AG04449 (cell line): Measurements from ENCODE around the gene ZFPM1.

ENCODE experiments used
- CTCF ChIA-PET: fragments of 350-600 bp; formaldehyde crosslinking; extraction: SDS; loops from one replicate; lab custom pipeline; 2021; ENCODE audit warnings: antibody characterized with exemption; lab: Yijun Ruan, JAX
- POLR2A ChIA-PET: fragments of 400-600, 350-600 bp; formaldehyde crosslinking; extraction: SDS; loops from one replicate; lab custom pipeline; 2020; ENCODE audit warnings: antibody characterized with exemption, inconsistent platforms; lab: Yijun Ruan, JAX
- DNase-seq: peaks from one replicate; pipeline ENCODE4 v3.0.0-alpha.2; 2010; ENCODE audit warnings: low read depth, low spot score
- H3K4me3 ChIP-seq: 2 replicates; pipeline ENCODE4 v1.5.1; 2011; ENCODE audit warnings: low read depth, mild to moderate bottlenecking, control low read depth, low read length
- CTCF ChIP-seq: IDR thresholded peaks from one replicate; pipeline ENCODE4 v1.5.1; 2011; ENCODE audit warnings: mild to moderate bottlenecking, moderate library complexity, low read length, control low read depth, inconsistent platforms; ENCODE audit not compliant: insufficient read depth; ENCODE audit errors: missing control alignments

Gene ZFPM1

GRCh38 chr16:88453217-88453531 lies at the start of gene ZFPM1:
Gene ZFPM1 (plus strand): TSS chr16:88453280. CDS start chr16:88453639, 359 bp downstream.
- POLR2A ChIA-PET: interaction anchor here (1.0 kb wide), 1 partner anchor 85 kb away, joined by 3 read pairs; no protein-coding TSS in a partner anchor
- TF ChIP-seq CTCF: no peak
- H3K4me3 ChIP-seq: peak within 1 kb of the TSS; percentile 69
- CTCF ChIA-PET: no interaction called here
- no peak for DNase-seq

DNA sequence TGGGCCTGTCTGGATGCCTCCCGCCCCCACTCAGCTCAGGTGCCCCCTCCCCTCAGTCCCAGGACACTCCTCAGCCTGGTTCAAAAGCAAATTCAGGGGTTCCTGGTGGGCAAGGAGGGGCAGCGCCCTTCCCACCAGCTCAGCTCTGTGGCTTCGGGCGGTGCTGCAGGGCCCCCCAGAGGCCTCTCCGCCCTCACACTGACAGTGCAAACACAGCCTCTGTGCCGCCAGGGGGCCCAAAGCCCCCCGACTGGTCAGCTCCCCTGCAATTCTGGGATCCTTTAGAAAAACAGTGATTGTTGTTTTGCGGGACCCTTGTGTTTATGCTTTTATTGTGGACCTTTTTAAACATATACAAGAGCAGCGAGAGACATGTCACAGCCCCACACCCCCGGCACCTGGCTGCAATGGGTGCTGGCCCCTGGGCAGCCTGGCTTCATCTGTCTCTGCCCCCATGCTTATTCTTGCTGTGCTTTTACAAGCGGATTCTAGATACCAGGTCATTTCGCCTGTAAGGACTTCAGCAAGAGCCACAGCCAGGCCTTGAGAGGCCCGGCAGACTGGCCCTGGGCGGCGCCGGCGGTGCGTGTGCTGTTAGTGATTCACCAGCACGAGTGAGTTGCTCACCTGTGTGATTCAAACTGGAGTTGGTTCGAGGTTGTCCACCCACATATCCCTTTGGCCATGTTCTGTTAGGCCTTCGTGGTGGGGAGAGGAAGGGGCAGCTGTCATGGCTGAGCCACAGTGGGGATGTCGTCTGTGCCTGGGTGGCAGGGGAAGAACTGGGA lies 49.1 kb upstream of the ZFPM1 start:
- POLR2A ChIA-PET: no interaction called here
- H3K4me3 ChIP-seq: no peak overlapping the region
- no peak for DNase-seq
- no peak for TF ChIP-seq CTCF
- CTCF ChIA-PET: interaction anchor here (0.8 to 1.4 kb wide), 3 partner anchors 10 to 40 kb away, joined by 3 read pairs; no protein-coding TSS in a partner anchor

DNA sequence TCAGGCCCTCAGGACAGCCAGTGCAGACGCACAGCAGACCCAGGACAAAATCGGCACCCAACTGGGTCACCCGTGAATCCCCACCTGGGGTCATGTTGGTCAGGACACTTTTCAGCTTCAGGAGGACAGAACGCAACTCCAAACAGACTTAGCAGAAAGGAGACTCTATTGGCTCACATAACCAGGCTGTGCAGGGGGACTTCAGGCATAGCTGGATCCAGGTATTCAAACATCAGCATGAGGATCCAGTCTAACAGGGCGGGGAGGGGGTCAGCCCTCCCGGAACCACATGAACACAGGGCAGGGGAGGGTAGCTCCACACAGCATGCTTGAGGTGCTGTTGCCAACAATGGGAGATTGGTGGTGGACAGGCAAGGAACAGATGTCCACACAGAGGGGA lies 48.3 kb upstream of the ZFPM1 start:
- no peak overlapping the region for H3K4me3 ChIP-seq
- no peak for TF ChIP-seq CTCF
- ChIA-PET CTCF (interaction anchor here (0.8 to 1.4 kb wide), 4 partner anchors 11 to 39 kb away, joined by 3 to 4 read pairs (median 3); no protein-coding TSS in a partner anchor), POLR2A (no interaction called here)
- no peak for DNase-seq

GRCh38 chr16:88405216-88406060 lies 47.6 kb upstream of the ZFPM1 start:
- no peak for DNase-seq
- no peak overlapping the region for H3K4me3 ChIP-seq
- CTCF ChIA-PET: interaction anchor here (0.8 to 1.4 kb wide), 5 partner anchors 12 to 39 kb away, joined by 3 to 4 read pairs (median 3); no protein-coding TSS in a partner anchor
- POLR2A ChIA-PET: no interaction called here
- TF ChIP-seq CTCF: no peak

GRCh38 chr16:88406096-88407041 lies 46.7 kb upstream of the ZFPM1 start:
- no peak for TF ChIP-seq CTCF
- ChIA-PET POLR2A (no interaction called here), CTCF (interaction anchor here (0.6 to 1.4 kb wide), 2 partner anchors 18 to 31 kb away, joined by 3 to 4 read pairs; no protein-coding TSS in a partner anchor)
- no peak for DNase-seq
- no peak overlapping the region for H3K4me3 ChIP-seq
